Measurements from ENCODE around the gene ARNT2. TPM values are rescaled to one million over a fixed set of nuclear protein-coding genes. Genes with fewer than 3 reads are reported as not detected.
"Not testable (repeated sequence)": the region's sequence is repeated elsewhere in the genome, so short reads cannot be mapped to it uniquely, and the experiment has no call there.

Gene ARNT2
- total and polyA plus RNA-seq, 2 experiments from 2014 or later = 4.6 to 11.6 TPM

DNA sequence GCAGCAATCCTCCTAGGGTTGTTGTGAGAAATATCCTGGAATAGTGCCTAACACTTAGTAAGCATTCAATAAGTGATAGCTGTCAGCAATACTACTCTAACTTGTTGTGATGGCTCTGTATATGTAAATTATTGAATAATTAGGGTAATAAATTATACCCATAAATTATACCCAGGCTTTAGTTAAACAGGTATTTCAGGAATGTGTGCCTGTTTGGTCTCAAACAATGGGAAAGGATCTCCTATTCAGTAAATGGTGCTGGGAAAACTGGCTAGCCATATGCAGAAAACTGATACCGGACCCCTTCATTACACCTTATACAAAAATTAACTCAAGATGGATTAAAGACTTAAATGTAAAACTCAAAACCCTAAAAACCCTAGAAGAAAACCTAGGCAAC, 14.8 kb upstream of the ARNT2 start (continued):
- TF ChIP-seq, protein P1, sequence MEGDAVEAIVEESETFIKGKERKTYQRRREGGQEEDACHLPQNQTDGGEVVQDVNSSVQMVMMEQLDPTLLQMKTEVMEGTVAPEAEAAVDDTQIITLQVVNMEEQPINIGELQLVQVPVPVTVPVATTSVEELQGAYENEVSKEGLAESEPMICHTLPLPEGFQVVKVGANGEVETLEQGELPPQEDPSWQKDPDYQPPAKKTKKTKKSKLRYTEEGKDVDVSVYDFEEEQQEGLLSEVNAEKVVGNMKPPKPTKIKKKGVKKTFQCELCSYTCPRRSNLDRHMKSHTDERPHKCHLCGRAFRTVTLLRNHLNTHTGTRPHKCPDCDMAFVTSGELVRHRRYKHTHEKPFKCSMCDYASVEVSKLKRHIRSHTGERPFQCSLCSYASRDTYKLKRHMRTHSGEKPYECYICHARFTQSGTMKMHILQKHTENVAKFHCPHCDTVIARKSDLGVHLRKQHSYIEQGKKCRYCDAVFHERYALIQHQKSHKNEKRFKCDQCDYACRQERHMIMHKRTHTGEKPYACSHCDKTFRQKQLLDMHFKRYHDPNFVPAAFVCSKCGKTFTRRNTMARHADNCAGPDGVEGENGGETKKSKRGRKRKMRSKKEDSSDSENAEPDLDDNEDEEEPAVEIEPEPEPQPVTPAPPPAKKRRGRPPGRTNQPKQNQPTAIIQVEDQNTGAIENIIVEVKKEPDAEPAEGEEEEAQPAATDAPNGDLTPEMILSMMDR (conservative IDR thresholded peaks at IDR 0.05; ENCODE audit: low read depth in 2 of 2) = no peak
- TF ChIP-seq ETS1 (IDR thresholded peaks at IDR 0.05) = no peak

DNA sequence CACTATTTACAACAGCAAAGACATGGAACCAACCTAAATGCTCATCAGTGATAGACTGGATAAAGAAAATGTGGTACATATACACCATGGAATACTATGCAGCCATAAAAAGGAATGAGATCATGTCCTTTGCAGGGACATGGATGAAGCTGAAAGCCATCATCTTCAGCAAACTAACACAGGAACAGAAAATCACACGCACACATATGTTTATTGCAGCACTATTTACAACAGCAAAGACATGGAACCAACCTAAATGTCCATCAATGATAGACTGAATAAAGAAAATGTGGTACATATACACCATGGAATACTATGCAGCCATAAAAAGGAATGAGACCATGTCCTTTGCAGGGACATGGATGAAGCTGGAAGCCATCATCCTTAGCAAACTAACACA, 13.2 kb upstream of the ARNT2 start:
- H3K79me2 ChIP-seq (replicated peaks; ENCODE audit: insufficient read depth); H2AFZ ChIP-seq; H3K36me3 Mint-ChIP-seq (ENCODE audit: low read depth); H3K36me3 ChIP-seq (ENCODE audit: insufficient read depth); H3K27me3 ChIP-seq (ENCODE audit: insufficient read depth); H3K27ac Mint-ChIP-seq; H3K4me3 ChIP-seq; H3K27ac ChIP-seq (ENCODE audit: low read depth); H3K9me2 ChIP-seq (ENCODE audit: insufficient read depth); H3K9me3 Mint-ChIP-seq; H3K27me3 Mint-ChIP-seq (ENCODE audit: insufficient read depth, low read depth, poor library complexity); ATAC-seq; H3K4me2 ChIP-seq; DNase-seq (ENCODE audit: low spot score); H3K4me3 Mint-ChIP-seq; H4K20me1 ChIP-seq (replicated peaks; ENCODE audit: insufficient read depth); H3F3A ChIP-seq (replicated peaks; ENCODE audit: low read depth): not testable (repeated sequence)
- H3K4me1 Mint-ChIP-seq = peaks cover 62% of the 10 kb centered on the region
- H3K4me1 ChIP-seq (ENCODE audit: insufficient read depth) = peaks cover 54% of the 10 kb centered on the region

DNA sequence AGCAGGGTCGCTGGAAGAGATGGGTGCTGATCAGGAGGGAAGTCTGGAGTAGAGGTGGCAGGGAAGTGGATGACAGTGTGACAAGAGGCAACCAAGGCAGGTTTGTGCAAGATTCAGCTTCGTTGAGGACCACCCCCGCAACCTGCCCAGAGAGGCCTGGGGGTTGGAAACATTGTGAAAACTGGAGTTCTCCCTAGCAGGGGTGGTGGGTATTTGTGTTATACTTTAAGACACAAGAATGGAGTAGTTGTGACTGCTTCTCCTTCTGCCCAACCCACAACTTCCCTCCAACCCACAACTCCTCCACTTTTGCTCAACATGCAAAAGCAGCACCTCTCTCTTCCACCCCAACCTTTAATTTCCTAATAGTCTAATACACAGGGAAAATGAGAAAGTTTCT, 8.6 kb upstream of the ARNT2 start:
- Histone ChIP-seq H3K4me3 (no peak overlapping the region), H3F3A (replicated peaks; ENCODE audit: low read depth) (no peaks in the 10 kb centered on the region), H3K4me1 (ENCODE audit: insufficient read depth) (peaks cover 22% of the 10 kb centered on the region), H3K4me2 (peak overlapping the region; percentile 21; the same call in 1 of the 2 replicates), H3K27ac (ENCODE audit: low read depth) (no peak overlapping the region), H3K36me3 (ENCODE audit: insufficient read depth) (no peaks in the 10 kb centered on the region), H2AFZ (no peak overlapping the region), H4K20me1 (replicated peaks; ENCODE audit: insufficient read depth) (no peaks in the 10 kb centered on the region), H3K9me2 (ENCODE audit: insufficient read depth) (no peaks in the 10 kb centered on the region; the same call in 1 of the 2 replicates), H3K27me3 (ENCODE audit: insufficient read depth) (no peaks in the 10 kb centered on the region), H3K79me2 (replicated peaks; ENCODE audit: insufficient read depth) (no peaks in the 10 kb centered on the region)
- H3K9me3 Mint-ChIP-seq = no peaks in the 10 kb centered on the region; the same call in 2 of the 3 replicates
- DNase-seq (ENCODE audit: low spot score) = no peak
- no peak for ATAC-seq
- H3K27ac Mint-ChIP-seq = peak overlapping the region; percentile 54; the same call in 1 of the 2 replicates
- TF ChIP-seq, protein P1 (conservative IDR thresholded peaks at IDR 0.05; ENCODE audit: low read depth in 2 of 2) = no peak
- TF ChIP-seq POLR2AphosphoS5 (IDR thresholded peaks at IDR 0.05; ENCODE audit: low read depth) (no peak), EZH2 (IDR thresholded peaks at IDR 0.05; ENCODE audit: low read depth, unreplicated experiment) (no peak), ZNF331 (CRISPR knock-in tag; IDR thresholded peaks at IDR 0.05; ENCODE audit: low read depth) (no peak), ETS1 (IDR thresholded peaks at IDR 0.05) (no peak), ZNF114 (CRISPR knock-in tag; IDR thresholded peaks at IDR 0.05) (no peak)
- no peaks in the 10 kb centered on the region for H3K36me3 Mint-ChIP-seq (ENCODE audit: low read depth)
- peaks cover 4% of the 10 kb centered on the region for H3K27me3 Mint-ChIP-seq (ENCODE audit: insufficient read depth, low read depth, poor library complexity)
- H3K4me3 Mint-ChIP-seq = no peak overlapping the region
- H3K4me1 Mint-ChIP-seq = peaks cover 32% of the 10 kb centered on the region
